Fibroblast of skin of left quadriceps (primary cell): ENCODE results near the gene GALNT9.
"Not testable (repeated sequence)": the region's sequence is repeated elsewhere in the genome, so short reads cannot be mapped to it uniquely, and the experiment has no call there.

Source experiments
- DNase-seq, 2 experiments: peaks; one replicate each; pipeline ENCODE4 v3.0.0-alpha.2; 2013; ENCODE audit warnings: low read depth in 2 of 2

Gene GALNT9

DNA sequence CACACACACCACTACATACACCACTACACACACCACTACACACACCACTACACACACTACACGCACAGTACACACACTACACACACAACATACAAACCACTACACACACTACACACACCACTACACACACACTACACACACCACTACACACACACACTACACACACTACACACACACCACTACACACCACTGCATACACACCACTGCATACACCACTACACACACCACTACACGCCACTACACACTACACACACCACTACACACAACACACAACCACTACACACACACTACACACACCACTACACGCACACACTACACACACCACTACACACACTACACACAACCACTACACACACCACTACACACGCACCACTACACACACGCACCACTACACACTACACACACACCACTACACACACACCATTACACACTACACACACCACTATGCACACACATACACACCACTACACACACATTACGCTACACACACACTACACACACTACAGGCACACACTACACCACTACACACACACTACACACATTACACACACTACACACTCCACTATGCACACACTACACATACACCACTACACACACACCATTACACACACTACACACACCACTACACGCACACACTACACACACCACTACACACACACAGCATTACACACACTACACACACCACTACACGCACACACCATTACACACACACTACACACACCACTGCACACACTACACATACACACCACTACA, 172.6 kb downstream of the GALNT9 start:
- DNase-seq: no peak

DNA sequence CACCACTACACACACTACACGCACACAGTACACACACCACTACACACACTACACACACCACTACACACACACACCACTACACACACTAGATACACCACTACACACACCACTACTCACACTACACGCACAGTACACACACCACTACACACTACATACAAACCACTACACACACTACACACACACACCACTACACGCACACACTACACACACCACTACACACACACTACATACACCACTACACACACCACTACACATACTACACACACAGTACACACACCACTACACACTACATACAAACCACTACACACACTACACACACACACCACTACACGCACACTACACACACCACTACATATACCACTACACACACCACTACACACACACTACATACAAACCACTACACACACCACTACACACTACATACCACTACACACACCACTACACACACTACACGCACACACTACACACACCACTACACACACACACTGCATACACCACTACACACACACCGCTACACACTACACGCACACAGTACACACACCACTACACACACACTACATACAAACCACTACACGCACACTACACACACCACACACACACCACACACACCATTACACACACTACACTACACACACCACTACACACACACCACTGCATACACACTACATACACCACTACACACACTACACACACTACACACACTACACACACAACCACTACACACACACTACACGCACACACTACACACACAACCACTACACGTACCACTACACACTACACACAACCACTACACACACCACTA, 173.4 kb downstream of the GALNT9 start:
- DNase-seq: no peak

DNA sequence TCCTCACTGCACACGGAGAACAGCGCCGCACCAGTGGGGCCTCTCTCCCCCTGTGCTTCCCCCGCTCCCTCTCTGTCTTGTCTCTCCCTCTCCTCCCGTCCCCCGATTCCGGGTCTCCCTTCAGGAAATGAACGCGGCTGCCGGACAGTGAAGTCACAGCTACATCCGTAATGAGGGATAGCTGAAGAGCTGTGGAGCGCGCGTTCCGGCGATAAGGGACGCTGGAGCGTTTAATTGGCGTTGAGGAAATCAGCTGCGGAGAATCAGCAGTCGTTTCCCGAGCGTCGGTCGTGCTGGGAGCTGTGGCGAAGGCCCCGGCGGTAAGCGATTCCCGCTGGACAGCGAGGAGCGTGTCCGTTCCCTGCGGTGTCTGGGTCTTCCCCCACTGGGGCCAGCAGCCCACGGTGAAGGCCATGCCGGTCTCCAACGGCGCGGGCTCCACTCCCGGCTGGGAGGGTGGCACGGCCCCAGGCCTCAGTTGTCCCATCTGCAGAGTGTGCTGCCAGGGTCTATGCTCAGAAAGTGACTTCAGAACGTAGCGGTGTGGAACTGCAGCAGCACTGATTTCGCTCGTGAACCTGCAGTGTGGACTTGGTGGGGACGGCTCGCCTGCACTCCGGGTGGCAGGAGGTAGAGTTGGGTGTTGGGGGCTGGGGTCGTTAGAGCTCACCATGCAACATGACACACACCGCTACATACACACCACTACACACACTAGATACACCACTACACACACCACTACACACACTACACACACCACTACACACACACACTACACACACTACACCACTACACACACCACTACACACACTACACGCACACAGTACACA, 174.2 kb downstream of the GALNT9 start:
- DNase-seq: no peak

DNA sequence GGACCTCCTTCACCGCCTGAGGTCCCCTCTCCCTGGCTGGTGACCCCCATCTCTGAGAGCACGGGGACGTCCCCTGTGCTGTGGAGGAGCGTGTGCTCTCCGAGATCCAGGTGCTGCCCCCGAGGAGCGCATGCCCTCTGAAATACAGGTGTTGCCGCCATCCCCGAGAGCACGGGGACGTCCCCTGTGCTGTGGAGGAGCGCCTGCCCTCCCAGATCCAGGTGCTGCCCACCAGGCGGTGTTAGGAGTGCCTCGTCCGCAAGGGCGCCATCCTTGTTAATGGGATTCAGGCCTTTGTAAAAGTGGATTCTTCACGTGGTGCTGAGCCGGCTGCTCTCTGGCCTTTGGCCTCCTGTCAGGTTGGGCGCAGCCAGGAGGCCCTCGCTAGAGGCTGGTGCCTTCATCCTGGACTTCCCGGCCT, 175.0 kb downstream of the GALNT9 start:
- no peak for DNase-seq

GRCh38 chr12:132153501-132154340, 175.7 kb downstream of the GALNT9 start:
- peak; percentile 39 to 42 for DNase-seq

DNA sequence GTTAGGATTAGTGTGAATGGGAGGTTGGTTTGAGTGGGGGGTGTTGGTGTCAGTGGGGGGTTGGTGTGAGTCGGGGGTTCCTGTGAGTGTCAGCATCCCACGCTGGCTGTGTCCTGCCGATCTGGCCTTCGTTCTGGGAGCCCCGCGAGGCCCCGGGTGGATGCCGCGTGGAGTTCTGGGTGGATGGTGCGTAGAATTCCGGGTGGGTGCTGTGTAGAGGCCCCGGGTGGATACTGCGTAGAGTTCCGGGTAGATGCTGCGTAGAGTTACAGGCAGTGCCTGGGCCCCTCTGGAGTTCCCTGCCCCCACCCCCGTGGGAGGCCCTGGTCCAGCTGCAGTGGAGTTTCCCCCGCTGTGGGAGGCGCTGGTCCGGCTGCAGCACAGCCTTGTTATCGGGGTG, 176.4 kb downstream of the GALNT9 start:
- no peak for DNase-seq

DNA sequence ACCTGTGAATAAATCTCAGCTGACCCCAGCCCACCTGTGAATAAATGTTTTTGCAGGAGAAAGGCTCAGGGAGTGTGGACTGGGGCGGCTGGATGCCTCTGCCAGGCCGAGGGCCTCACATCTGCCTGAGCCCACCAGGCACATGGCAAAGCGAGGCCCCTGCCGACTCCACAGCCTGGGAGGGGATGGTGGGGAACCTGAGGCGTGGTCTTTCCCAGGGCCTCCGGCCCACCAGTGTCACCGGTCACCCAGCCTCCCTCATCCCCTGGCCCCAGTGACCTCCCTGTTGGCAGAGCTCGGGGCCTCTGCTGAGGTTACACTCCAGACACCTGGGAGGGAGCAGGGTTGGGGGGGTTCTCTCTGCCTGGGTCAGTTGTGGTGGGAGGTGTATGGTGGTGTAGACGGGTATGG, 177.0 kb downstream of the GALNT9 start:
- no peak for DNase-seq

- DNase-seq: no peak
These were observed 177.5 kb downstream of the GALNT9 start for GRCh38 chr12:132151766-132152410.

- no peak for DNase-seq
These were observed 178.1 kb downstream of the GALNT9 start for GRCh38 chr12:132151145-132151765.

DNA sequence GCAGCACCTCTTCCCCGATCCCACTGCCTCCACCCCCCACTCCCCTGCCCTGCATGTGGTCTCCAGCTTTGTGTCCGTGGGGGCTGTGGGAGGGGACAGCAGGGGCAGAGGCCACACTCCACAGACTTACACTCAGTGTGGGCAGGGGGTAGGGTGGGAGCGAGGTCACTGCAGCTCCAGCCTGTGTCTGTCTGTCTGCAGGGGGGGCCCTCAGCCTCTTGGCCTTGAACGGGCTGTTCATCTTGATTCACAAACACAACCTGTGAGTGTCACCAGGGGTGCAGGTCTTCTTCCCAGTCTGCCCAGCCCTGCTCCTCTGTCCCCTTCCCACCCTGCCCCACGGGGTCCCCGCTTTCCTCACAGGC, 178.6 kb downstream of the GALNT9 start:
- no peak for DNase-seq

GRCh38 chr12:132149526-132149925, 179.9 kb downstream of the GALNT9 start:
- not testable (repeated sequence) for DNase-seq

DNA sequence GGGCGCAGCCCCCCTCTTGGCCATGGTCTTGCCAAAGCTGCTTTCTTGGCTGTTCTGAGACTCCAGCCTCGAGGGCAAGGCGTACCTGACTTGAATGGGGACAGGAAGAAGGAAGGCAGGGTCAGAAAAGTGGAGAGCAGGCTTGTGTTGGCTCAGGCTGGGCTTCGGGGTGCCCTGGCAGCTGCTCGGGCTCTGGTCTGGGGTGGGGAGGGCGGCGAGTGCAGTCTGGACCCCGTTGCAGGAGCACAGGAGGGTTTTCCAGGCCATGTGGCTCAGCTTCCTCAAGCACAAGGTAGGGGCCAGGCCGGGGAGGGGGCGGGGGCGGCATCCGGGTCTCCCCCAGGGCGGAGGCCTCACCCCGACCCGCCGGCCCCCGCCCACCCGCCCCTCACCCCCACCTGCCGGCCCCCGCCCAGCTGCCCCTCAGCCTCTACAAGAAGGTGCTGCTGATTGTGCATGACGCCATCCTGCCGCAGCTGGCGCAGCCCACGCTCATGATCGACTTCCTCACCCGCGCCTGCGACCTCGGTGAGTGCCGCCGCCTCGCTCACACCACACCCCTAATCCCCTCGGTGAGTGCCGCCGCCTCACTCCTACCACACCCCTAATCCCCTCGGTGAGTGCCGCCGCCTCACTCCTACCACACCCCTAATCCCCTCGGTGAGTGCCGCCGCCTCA, 180.9 kb downstream of the GALNT9 start:
- no peak for DNase-seq

DNA sequence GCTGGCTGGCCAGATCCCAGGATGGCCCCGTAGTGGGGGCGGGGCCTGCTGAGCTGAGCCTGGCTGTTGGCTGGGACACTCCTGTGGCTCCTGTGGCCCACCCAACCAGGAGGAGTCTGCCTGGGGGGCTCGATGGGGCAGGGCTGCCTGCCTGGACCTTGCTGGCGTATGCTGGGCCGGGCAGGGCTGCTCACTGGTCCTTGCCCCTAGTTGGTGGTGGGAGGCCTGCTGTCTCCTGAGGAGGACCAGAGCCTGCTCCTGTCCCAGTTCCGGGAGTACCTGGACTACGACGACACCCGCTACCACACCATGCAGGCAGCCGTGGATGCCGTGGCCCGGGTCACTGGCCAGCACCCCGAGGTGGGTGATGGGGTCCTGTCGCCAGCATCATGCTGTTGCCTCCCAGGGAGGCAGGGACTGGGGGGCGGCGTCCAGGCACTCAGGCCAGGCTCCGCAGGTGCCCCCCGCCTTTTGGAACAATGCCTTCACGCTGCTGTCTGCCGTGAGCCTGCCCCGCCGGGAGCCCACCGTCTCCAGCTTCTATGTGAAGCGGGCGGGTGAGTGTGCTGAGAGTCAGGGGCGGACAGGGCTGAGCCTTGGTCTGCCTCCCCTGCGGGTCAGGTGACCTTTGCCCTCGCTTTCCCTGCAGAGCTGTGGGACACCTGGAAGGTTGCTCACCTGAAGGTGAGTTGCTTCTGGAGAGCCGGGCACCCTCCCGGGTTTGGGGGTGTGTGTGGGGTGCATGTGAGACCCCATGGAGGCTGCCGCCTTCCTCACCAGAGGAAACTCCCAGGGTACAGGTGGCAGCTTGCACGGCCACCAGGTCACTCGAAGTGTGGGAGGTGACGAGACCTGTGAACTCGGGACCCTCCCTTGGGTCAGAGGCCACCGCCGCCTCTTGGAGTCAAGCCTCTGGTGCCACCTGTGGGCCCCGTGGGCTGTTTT, 181.7 kb downstream of the GALNT9 start:
- DNase-seq: no peak

- no peak for DNase-seq
These were observed 182.5 kb downstream of the GALNT9 start for GRCh38 chr12:132146772-132147422.
